ENCODE measurements around the gene CRYL1. TPM values are rescaled to one million over a fixed set of nuclear protein-coding genes. Genes with fewer than 3 reads are reported as not detected.

CRYL1 gene
- total and polyA plus RNA-seq, 12 donors, result 10.6 to 68.0 (median 48.1) TPM

GRCh38 chr13:20411638-20412342 lies 113.9 kb downstream of the CRYL1 start:
- WGBS, 4 donors, result 55 to 71% (median 63%) methylated on average over 6 of the region's 6 CpGs
- H3K4me1 ChIP-seq (replicated peaks in 1 of 2), result no peaks in the 10 kb centered on the region
- H3K27ac ChIP-seq, result no peak overlapping the region
- no peak for TF ChIP-seq CTCF (IDR thresholded peaks at IDR 0.05)
- TF ChIP-seq POLR2A (IDR thresholded peaks at IDR 0.05), result no peak
- no peaks in the 10 kb centered on the region for H3K36me3 ChIP-seq (replicated peaks in 1 of 2)
- intact Hi-C loops (cut with DNase I), result no loop called here
- DNase-seq, result no peak
- no peaks in the 10 kb centered on the region for H3K9me3 ChIP-seq (replicated peaks in 1 of 3)
- H3K27me3 ChIP-seq, result no peaks in the 10 kb centered on the region
- no peak overlapping the region for H3K4me3 ChIP-seq

- Histone ChIP-seq H3K27me3 (no peaks in the 10 kb centered on the region), H3K27ac (no peak overlapping the region), H3K9me3 (replicated peaks in 1 of 3) (no peaks in the 10 kb centered on the region), H3K36me3 (replicated peaks in 1 of 2) (no peaks in the 10 kb centered on the region), H3K4me1 (replicated peaks in 1 of 2) (no peaks in the 10 kb centered on the region), H3K4me3 (no peak overlapping the region)
- TF ChIP-seq POLR2A (IDR thresholded peaks at IDR 0.05), result no peak
- TF ChIP-seq CTCF (IDR thresholded peaks at IDR 0.05), result no peak
- intact Hi-C loops (cut with DNase I), result no loop called here
- no peak for DNase-seq
- 64 to 98% (median 75%) methylated on average over 4 of the region's 4 CpGs for WGBS, 4 donors
These were observed 114.9 kb downstream of the CRYL1 start for GRCh38 chr13:20410726-20411125.

- H3K9me3 ChIP-seq (replicated peaks in 1 of 3), result no peaks in the 10 kb centered on the region
- intact Hi-C loops (cut with DNase I), result no loop called here
- TF ChIP-seq POLR2A (IDR thresholded peaks at IDR 0.05) (no peak), CTCF (IDR thresholded peaks at IDR 0.05) (no peak)
- H3K27ac ChIP-seq, result no peak overlapping the region
- no peaks in the 10 kb centered on the region for H3K4me1 ChIP-seq (replicated peaks in 1 of 2)
- no peaks in the 10 kb centered on the region for H3K27me3 ChIP-seq
- DNase-seq, result peak in 1 of 7 donors; percentile 15
- H3K36me3 ChIP-seq (replicated peaks in 1 of 2), result peaks cover 0 to 8% of the 10 kb centered on the region in 2 donors
- WGBS, 4 donors, result 65 to 88% (median 71%) methylated on average over 7 to 8 of the region's 8 CpGs
- no peak overlapping the region for H3K4me3 ChIP-seq
These were observed 117.5 kb downstream of the CRYL1 start for GRCh38 chr13:20408181-20408580.

- intact Hi-C loops (cut with DNase I), result no loop called here
- Histone ChIP-seq H3K4me3 (no peak overlapping the region), H3K36me3 (replicated peaks in 1 of 2) (peaks cover 0 to 8% of the 10 kb centered on the region in 2 donors), H3K27ac (no peak overlapping the region), H3K9me3 (replicated peaks in 1 of 3) (no peaks in the 10 kb centered on the region), H3K4me1 (replicated peaks in 1 of 2) (no peaks in the 10 kb centered on the region), H3K27me3 (no peaks in the 10 kb centered on the region)
- DNase-seq, result peak in 1 of 7 donors; percentile 17
- WGBS, 4 donors, result 91 to 97% (median 96%) methylated on average over 5 of the region's 5 CpGs
- TF ChIP-seq POLR2A (IDR thresholded peaks at IDR 0.05), result no peak
- no peak for TF ChIP-seq CTCF (IDR thresholded peaks at IDR 0.05)
These were observed 117.9 kb downstream of the CRYL1 start for GRCh38 chr13:20407759-20408158.

Measured in adrenal gland (tissue), 12 donors.